Renal pelvis (tissue), 4 donors: ENCODE data around the gene AP1M1. TPM values are rescaled to one million over a fixed set of nuclear protein-coding genes. Genes with fewer than 3 reads are reported as not detected.
"Not testable (repeated sequence)": the region's sequence is repeated elsewhere in the genome, so short reads cannot be mapped to it uniquely, and the experiment has no call there.

Experiments
- DNase-seq: peaks from one replicate; pipeline ENCODE4 v3.0.0-alpha.2; 2013
- polyA plus RNA-seq, 3 donors: library from polyadenylated mRNA; unstranded; fragments of 120-200 nt; gene quantifications; one replicate each; pipeline ENCODE4 v1.2.1, GENCODE V29; 2013; ENCODE audit not compliant: insufficient read length in 3 of 3

The AP1M1 gene
- polyA plus RNA-seq, 3 donors = 62.8 to 75.0 (median 73.8) TPM

- DNase-seq = no peak
Measured at GRCh38 chr19:16257509-16258002, 59.8 kb downstream of the AP1M1 start.

GRCh38 chr19:16258440-16258903, 60.8 kb downstream of the AP1M1 start:
- DNase-seq = no peak

DNA sequence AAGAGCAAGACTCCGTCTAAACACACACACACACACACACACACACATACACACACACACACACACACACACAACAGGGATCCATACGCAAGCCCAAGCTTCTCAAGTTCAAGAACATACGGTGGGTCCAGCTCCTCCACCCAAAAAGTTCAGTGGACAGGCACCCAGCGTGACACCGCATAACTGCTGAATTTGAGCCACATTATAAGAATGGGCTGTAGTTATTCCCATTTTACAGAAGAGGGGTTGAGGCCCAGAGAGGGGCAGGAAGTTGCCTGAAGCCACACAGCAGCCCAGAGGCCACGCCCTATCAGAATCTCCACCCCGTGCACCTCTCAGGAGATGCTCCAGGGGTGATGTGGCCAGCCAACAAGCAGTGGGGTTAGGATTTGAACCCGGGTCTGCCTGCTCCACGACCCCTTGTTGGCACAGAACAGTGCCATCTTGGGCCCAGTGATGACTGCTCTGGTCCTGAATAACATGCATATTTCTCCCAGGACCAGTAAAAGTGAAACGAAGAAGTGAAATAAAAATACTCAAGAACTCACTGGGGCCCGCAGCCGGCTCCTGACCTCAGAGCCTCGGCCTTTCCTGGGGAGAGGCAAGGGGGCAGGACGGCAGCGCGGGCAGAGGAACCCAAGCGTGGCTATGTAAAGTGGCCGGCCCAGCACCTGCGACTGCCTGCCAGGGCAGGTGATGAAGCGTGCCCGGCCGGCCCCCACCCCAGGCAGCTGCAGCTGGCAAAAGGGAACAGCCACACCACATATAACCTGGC, 61.9 kb downstream of the AP1M1 start:
- no peak for DNase-seq

GRCh38 chr19:16260160-16260811, 62.6 kb downstream of the AP1M1 start:
- DNase-seq = no peak

- DNase-seq = no peak
Measured at GRCh38 chr19:16260812-16261161, 63.1 kb downstream of the AP1M1 start.

- no peak for DNase-seq
Measured at GRCh38 chr19:16261584-16262368, 64.1 kb downstream of the AP1M1 start.

DNA sequence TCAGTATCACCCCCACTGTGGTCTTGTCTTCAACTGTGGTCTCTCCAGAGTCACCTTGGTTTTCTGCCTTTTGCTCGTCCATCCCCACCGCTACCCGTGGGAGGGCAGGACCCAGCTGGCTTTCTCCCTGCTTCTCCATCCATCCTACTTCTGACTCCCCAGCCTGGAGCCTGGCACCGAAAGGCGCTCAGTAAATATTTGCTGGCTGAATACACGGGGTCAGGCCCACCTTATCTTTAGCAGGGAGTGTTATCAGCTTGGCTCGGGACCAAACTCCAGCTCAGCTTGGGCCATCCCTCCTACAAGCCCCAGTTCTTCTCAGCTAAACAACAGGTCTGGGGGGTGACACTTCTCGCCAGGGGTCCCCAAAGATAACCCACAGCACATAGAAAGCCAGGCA, 64.9 kb downstream of the AP1M1 start:
- no peak for DNase-seq

- no peak for DNase-seq
Measured at GRCh38 chr19:16263141-16263761, 65.5 kb downstream of the AP1M1 start.

DNA sequence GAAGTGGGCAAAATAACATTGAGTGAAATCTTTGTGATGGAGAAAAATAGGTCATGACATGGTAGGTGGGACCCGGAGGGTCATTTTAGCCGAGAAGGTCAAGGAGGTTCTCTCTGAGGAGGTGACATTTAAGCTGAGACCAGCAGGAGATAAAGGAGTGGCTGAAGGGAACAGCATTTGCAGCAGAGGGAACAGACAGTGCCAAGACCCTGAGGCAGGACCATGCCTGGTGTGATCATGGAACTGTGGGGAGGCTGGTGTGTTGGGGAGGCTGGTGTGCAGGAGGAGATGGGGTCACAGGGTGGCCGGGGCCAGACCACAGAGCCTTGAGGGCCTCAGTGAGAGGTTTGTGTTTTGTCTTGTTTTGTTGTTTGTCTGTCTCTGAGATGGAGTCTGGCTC, 67.5 kb downstream of the AP1M1 start:
- DNase-seq = no peak

DNA sequence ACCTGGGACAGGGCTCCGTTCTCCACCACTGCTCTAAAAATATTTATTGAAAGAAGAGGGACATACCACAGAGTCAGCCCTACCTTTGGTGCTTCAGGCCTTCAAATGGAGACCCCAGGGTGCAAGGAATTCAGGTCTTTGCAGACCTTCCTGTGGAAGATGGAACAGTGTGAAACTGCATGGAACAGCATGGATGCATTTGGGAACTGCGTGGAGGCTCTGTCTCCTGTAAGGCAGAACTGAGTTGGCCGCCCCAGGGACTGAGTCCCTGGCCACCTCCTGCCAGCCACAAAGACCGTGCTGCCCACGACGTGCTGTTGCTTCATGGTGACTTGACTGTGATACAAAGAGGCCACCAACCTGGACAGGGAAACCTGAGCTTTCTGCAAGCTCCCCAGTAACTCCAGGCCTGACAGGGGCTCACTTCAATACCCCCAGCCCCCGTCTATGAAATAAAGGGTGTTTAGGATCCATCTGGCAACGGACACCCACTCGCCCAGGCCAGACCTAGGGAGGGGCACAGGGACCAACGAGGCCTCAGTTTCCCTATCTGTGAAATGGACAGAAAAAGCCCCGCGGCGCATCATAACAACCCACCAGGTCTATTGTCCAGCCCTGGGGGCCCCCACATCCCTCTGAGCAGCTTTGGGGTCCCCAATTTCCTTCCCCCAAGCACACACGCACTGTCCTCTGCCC, 68.3 kb downstream of the AP1M1 start:
- DNase-seq = no peak

GRCh38 chr19:16266586-16266942, 68.9 kb downstream of the AP1M1 start:
- no peak for DNase-seq

DNA sequence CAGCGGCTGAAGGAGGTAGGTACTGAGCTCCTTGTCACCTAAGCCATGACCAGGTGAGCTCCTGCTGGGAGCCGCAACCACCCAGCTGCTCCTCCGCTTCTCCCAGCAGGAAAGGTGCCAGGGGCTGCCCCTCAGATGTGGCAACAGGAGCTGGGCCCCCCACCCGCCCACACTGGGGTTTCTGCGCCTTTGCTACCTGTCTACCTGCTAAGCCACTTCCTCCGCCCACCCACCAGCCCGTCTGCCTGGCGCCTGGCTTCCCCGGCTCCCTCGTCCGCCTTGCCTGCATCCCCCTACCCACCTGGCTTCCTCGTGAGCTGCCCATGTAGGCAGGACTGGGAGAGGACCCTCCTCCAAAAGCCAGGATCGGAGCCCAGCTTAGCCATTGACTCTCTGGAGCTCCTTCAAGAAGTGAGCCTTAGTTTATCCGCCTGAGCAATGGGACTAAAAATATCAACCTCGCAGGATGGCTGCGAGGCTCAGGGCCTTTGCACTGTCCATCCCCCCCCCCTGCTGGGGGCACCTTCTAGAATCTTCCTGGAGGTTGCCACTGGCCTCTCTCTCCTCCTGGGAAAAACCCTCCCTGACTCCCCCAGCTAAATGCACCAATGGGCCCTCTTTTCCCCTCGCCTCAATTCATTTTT, 71.1 kb downstream of the AP1M1 start:
- no peak for DNase-seq

GRCh38 chr19:16272945-16273344, 75.2 kb downstream of the AP1M1 start:
- no peak for DNase-seq

GRCh38 chr19:16274447-16274846, 76.7 kb downstream of the AP1M1 start:
- DNase-seq = no peak

DNA sequence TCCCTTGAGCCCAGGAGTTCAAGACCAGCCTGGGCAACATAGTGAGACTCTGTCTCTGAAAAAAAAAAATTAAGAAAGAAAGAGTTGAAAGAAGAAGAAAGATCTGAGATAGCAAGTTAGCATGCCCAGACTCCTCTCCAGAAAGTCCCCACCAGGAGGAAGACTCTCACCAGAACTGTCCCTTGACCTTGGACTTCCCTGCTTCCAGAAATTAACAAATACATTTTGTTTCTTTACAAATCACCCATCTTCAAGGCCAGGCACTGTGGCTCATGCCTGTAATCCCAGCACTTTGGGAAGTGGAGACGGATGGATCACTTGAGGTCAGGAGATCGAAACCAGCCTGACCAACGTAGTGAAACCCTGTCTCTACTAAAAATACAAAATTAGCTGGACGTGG, 82.6 kb downstream of the AP1M1 start:
- no peak for DNase-seq

GRCh38 chr19:16281743-16282142, 84.0 kb downstream of the AP1M1 start:
- DNase-seq = no peak

DNA sequence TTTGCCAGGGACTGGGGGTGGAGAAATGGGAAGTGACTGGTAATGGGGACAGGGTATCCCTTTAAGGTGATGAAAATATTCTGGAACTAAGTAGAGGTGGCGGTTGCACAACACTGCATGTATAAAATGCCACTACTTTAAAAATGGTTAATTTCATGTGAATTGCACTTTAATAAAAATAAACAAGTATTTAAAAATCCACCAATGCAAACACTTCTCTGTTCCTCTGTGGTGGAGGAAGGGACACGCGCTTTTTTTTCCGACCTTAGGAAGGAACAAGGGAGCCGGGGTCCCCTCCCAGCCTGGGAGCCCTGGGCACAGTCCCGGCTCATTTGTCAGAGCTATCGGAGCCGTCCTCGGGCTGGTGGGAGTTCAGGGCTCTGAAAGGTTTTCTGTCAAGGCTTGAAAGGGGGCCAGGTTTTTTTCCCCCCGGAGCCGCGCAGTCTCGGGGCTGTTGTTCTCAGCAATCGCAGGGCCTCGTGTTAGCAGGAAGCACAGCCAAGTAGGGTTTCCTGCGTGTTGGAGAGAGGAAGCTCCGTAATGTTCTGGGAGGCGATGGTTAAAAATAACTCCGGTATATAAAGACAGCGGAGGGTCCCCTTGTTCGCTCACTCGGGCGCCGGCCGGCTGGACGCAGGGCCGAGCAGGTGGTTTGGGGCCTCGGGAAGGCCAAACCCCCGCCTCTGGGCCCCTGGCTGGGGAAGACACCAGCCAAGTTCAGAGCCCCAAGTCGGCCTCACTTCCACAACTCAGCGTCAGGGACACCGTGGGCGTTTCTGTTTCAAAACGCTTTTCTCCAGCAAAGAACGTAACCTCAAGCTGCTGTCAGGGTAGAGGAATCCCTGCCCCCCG, 85.7 kb downstream of the AP1M1 start:
- DNase-seq = peak; percentile 70

- DNase-seq = no peak
Measured at GRCh38 chr19:16284505-16284904, 86.8 kb downstream of the AP1M1 start.

DNA sequence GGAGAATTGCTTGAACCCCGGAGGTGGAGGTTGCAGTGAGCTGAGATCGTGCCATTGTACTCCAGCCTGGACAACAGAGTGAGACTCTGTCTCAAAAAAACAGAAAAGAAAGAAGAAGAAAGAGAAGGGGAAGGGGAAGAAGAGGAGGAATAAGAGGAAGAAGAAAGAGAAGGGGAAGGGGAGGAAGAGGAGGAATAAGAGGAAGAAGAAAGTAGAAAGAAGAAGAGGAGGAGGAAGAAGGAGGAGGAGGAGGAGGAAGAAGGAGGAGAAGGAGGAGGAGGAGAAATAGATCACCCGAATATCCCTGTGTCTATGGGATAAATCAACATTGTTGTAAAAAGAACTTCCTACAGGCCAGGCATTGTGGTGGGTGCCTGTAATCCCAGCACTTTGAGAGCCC, 87.4 kb downstream of the AP1M1 start:
- DNase-seq = not testable (repeated sequence)
